D341Med (cell line): ENCODE measurements around the gene PCED1A.

ENCODE experiments used
- DNase-seq: peaks from one replicate; pipeline ENCODE4 v3.0.0; 2012; ENCODE audit warnings: low spot score

The PCED1A gene

GRCh38 chr20:2840138-2840966 is at the start of gene PCED1A, which contains the start of gene VPS16:
Gene PCED1A (minus strand): TSS chr20:2840655. CDS start chr20:2839912, 743 bp downstream.
Gene VPS16 (plus strand): TSS chr20:2840745. CDS start chr20:2840775, 30 bp downstream.
- DNase-seq = peak; percentile 99

DNA sequence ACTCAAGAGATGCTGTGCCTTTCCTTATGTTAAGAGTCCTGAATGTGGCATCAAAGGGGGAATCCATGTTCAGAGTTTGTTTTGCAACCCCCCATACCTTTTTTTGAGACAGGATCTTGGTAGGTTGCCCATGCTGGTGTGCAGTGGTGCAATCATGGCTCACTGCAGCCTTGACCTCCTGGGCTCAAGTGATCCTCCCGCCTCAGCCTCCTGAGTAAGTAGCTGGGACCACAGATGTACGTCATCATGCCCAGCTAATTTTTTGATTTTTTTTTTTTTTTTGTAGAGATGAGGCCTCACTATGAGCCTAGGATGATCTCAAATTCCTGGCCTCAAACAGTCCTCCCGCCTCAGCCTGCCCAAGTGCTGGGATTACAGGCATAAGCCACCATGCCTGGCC is 49.3 kb upstream of the PCED1A start:
- DNase-seq = no peak

GRCh38 chr20:2889209-2889608 is 48.8 kb upstream of the PCED1A start:
- no peak for DNase-seq

DNA sequence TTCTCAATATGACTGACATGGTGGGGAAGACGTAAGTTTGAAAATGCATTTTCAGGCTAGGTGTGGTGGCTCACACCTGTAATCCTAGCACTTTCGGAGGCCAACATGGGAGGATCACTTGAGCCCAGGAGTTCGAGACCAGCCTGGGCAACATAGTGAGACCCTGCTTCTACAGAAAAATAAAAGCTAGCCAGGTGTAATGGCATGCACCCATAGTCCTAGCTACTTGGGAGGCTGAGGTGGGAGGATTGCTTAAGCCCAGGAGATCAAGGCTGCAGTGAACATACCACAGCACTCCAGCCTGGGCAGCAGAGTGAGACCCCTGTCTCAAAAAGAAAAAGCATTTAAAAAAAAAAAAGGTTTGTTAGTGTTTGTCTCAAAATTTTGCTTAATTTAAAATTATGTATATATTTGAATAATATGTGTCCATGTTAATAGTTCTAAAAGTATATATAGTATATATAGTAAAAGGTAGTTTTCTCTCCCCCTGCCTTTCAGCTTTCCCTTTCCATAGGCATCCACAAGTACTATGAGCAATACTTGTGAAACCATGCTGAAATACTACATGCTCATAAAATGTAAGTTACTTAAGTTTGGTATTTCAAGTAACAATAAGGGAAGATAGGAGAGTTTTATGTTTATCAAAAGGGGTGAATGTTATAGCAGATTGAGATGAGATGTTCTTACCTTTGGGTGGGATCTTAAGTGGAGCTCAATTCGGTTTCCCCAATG is 47.9 kb upstream of the PCED1A start:
- DNase-seq = no peak

- DNase-seq = no peak
Observed at GRCh38 chr20:2887715-2888114, 47.3 kb upstream of the PCED1A start.

- DNase-seq = no peak
Observed at GRCh38 chr20:2883726-2884637, 43.5 kb upstream of the PCED1A start.

GRCh38 chr20:2880650-2881049 is 40.2 kb upstream of the PCED1A start:
- DNase-seq = no peak

GRCh38 chr20:2879146-2879545 is 38.7 kb upstream of the PCED1A start:
- peak; percentile 58 for DNase-seq

- DNase-seq = no peak
Observed at GRCh38 chr20:2878515-2878914, 38.1 kb upstream of the PCED1A start.

GRCh38 chr20:2875690-2876203 is 35.3 kb upstream of the PCED1A start:
- no peak for DNase-seq

GRCh38 chr20:2874456-2874855 is 34.0 kb upstream of the PCED1A start:
- DNase-seq = no peak

DNA sequence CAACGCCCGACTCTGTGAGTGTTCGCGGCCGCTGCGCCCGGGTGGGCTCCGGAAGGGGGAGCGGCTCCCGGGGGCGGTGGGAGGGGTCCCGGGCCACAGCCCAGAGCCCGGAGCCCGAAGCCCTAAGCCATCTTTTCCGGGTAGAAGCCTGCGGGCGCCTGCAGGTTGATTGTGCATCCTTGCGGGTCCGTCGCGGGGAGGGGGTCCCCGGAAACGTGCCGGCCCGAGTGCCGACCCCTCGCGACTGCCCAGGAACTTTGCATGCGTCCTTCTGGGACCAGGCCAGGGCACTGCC is 33.2 kb upstream of the PCED1A start:
- no peak for DNase-seq

DNA sequence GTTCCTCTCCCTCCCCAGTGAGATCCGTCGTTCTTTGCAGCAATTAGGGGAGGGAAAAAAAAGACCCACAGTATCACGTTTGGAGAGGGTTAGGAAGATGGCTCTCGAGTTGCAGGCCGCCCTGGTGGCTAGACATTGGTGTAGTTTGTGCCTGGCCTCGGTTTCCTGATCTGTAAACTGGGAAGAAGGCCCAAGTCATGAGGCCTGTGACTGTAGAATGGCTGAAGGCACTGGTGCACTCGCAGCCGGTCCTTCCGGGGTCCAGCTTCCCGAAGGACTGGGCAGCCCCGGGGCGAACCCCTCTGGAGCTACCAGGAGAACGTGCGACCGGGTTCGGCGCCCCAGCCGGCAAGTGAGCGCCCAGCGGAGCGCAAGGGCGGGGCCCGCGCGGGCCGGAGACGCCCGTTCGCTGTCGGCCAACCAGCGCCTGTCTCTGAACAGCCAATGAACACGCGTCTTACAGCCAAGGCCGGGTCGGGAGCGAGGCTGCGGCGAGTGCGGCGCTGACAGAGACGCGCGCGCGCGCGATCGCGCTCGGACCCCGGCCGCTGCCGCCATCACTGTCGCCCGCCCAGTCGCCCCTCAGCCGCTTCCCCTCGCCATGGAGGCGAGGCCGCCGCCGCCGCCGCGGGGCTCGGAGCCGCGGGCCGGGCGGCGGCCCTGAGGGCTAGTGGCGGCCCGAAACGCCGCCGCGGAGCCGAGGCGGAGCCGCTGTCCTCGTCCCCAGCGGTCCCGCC is 32.7 kb upstream of the PCED1A start, which contains the start of gene PTPRA:
PTPRA (plus strand) TSS at position 472 of the 737 bp plus-strand sequence. CDS start 90,797 bp downstream, outside the sequence.
- DNase-seq = peak; percentile 99

DNA sequence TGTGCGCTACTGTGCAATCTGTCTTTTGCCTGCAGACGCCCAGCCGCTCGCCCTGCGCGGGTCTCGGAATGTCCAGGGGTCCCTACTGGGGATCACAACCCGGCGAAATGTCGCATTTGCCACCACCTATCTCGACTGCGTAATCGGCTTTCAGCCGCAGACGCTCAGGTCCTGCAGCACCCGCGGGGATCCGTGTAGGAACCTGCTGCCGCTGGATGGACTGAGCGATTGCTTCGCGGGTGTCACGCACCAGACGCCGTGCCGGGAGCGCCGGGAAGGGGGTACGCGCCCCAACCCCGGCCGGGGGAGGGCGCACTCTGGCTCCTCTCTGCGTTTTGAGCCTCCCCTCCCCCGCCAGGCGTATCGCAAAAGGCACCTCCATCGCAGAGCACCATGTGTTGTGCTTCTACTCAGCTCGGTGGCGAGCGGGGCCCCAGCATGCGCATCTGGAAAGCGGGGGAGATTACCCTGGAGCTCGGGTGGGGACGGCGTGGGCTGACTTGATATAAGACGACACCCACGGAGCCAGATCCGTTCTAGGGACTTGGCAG is 32.1 kb upstream of the PCED1A start:
- DNase-seq = peak; percentile 79

DNA sequence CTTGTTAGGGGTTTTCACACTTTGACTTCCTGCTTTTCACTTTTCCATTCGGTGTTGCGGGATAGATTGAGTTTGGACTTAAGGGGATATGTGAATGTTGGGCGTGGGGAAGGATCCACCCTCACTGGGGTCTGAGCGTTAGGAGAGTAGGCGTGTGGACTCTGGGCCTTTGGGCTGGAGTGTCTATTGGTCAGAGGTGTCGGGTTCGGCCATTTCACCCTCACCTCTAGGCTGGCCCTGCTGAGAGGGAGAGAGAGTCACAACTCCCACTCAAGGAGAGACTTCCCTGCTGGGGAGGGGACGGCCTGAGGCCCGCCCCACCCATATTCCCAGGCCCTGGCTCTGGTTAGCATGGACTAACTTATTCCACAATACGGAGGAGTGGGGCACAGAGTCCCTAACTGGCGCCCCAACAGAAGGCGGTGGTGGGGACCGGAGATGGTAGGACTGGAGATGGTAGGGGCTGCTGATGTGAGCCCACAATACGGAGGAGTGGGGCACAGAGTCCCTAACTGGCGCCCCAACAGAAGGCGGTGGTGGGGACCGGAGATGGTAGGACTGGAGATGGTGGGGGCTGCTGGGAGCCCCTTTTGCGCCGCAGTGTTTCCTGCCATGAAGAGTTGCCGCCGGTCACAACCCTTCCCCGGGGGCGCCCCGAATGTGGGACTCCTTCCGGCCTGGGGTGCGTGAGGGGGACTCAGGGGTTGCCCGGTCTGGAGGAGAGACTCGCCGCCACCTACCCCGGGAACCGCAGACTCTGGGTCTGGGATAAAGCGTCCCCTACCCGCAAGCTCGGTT is 31.4 kb upstream of the PCED1A start:
- no peak for DNase-seq

DNA sequence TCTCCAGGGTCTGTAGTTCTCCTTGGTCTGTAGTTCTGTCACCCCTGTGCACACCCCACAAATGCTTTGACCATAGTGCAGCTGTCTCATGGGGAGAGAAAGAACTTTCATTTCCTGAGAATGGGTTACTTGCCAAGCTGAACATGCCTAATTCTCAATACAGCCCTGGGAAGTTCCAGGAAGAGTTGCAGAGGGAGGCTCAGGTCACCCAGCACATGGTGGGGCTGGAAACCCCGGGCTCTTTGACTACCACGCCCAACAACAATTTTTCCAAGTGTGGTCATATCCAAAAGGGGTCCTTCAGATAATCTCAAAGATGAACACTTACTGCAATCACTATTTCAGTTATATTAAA is 30.6 kb upstream of the PCED1A start:
- no peak for DNase-seq

- DNase-seq = no peak
Observed at GRCh38 chr20:2869381-2869780, 28.9 kb upstream of the PCED1A start.

DNA sequence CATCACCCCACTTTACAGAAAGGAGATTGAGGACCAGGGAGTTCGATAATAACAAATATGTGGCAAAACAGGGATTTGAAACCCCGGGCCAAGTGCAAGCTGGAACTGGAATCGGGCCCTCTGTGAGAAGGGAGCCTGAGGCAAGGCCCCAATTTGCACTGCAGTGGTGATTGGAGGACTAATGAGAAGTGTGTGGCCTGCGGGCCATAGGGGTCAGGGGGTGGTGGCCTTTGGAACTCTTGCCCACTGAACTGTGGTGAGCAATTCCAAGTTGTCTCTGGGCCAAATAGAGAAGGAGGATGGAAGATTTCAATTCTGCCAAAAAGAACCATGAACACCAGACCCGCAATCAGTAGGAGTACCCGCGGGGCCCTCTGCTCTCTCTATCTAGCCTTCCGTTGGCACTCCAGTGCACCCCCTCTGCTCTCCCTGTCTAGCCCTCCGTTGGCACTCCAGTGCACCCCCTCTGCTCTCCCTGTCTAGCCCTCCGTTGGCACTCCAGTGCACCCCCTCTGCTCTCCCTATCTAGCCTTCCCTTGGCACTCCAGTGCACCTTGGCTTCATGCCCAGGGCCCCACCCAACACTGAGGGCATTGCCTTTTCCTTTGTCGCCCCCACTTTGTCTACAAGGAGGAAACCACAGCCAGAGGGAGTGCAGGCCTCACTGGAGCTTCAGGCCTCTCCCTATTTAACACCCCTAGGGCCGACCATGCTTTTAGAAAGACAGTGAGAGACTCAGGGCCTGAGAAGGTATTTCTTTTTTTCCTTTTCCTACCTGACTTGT is 26.8 kb upstream of the PCED1A start:
- DNase-seq = no peak

DNA sequence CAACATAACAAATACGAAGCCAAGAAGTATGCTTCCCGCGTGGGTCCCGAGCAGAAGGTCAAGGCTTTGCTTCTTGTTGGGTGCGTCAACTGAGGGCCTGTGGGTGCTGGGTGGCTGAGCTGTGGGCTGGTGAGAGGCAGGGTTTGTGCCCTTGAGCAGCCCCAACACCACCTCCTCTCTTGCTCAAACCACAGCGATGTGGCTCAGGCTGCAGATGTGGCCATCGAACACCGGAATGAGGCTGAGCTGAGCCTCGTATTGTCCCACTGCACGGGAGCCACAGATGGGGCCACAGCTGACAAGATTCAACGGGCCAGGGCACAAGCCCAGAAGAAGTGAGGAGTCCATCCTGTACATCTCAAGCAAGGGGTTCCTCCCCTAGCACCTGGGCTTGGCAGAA is 25.8 kb upstream of the PCED1A start:
- DNase-seq = no peak
